ENCODE measurements around the gene KLF16.

KLF16 gene

GRCh38 chr19:1866693-1867348 lies 3.4 kb upstream of the KLF16 start:
- no peak overlapping the region for H3K4me3 ChIP-seq (replicated peaks; ENCODE audit: low read depth, low read length)
- no peak for TF ChIP-seq CTCF (IDR thresholded peaks at IDR 0.05; ENCODE audit: low read depth, low read length, missing control alignments)
- no peak for DNase-seq (ENCODE audit: extremely low read depth, low read depth)

GRCh38 chr19:1865172-1866010 lies 2.0 kb upstream of the KLF16 start:
- H3K4me3 ChIP-seq (replicated peaks; ENCODE audit: low read depth, low read length): peak overlapping the region; percentile 52
- TF ChIP-seq CTCF (IDR thresholded peaks at IDR 0.05; ENCODE audit: low read depth, low read length, missing control alignments): no peak
- DNase-seq (ENCODE audit: extremely low read depth, low read depth): no peak

GRCh38 chr19:1864480-1865171 lies 1.2 kb upstream of the KLF16 start:
- no peak for DNase-seq (ENCODE audit: extremely low read depth, low read depth)
- peak overlapping the region; percentile 52 for H3K4me3 ChIP-seq (replicated peaks; ENCODE audit: low read depth, low read length)
- TF ChIP-seq CTCF (IDR thresholded peaks at IDR 0.05; ENCODE audit: low read depth, low read length, missing control alignments): peak; percentile 68

GRCh38 chr19:1863638-1864479 lies 480 bp upstream of the KLF16 start:
- peak overlapping the region; percentile 52 for H3K4me3 ChIP-seq (replicated peaks; ENCODE audit: low read depth, low read length)
- TF ChIP-seq CTCF (IDR thresholded peaks at IDR 0.05; ENCODE audit: low read depth, low read length, missing control alignments): no peak
- peak; percentile 65 for DNase-seq (ENCODE audit: extremely low read depth, low read depth)

- H3K4me3 ChIP-seq (replicated peaks; ENCODE audit: low read depth, low read length): peak overlapping the region; percentile 86
- no peak for DNase-seq (ENCODE audit: extremely low read depth, low read depth)
- no peak for TF ChIP-seq CTCF (IDR thresholded peaks at IDR 0.05; ENCODE audit: low read depth, low read length, missing control alignments)
These were observed 703 bp downstream of the KLF16 start for GRCh38 chr19:1862424-1863327.
